H9 (cell line): ENCODE data around the gene NUDT9. TPM values are rescaled to one million over a fixed set of nuclear protein-coding genes. Genes with fewer than 3 reads are reported as not detected.

Experiments used
- DNase-seq: peaks from one replicate; pipeline ENCODE4 v3.0.0-alpha.2; 2017
- H2AFZ ChIP-seq: one replicate; pipeline ENCODE4 v1.6.1; 2013; ENCODE audit warnings: mild to moderate bottlenecking, low read length, control low read depth, moderate library complexity
- H2AK5ac ChIP-seq: 2 replicates; pipeline ENCODE4 v1.6.1; 2013; ENCODE audit warnings: low read length, control low read depth, mixed read lengths; ENCODE audit not compliant: insufficient read length
- H2BK120ac ChIP-seq: one replicate; pipeline ENCODE4 v1.6.1; 2013; ENCODE audit warnings: low read depth, mild to moderate bottlenecking, low read length, control low read depth, inconsistent platforms; ENCODE audit not compliant: poor library complexity, severe bottlenecking
- H2BK12ac ChIP-seq: 2 replicates; pipeline ENCODE4 v1.6.1; 2013; ENCODE audit warnings: low read length, control low read depth, mixed read lengths, low read depth; ENCODE audit not compliant: insufficient read length
- H2BK15ac ChIP-seq: 2 replicates; pipeline ENCODE4 v1.6.1; 2013; ENCODE audit warnings: low read depth, low read length, control low read depth
- H2BK20ac ChIP-seq: one replicate; pipeline ENCODE4 v1.6.1; 2013; ENCODE audit warnings: low read depth, mild to moderate bottlenecking, low read length, control low read depth, inconsistent platforms; ENCODE audit not compliant: poor library complexity, severe bottlenecking
- H2BK5ac ChIP-seq: 2 replicates; pipeline ENCODE4 v1.6.1; 2013; ENCODE audit warnings: low read length, control low read depth, mixed read lengths; ENCODE audit not compliant: insufficient read length
- H3K14ac ChIP-seq: 2 replicates; pipeline ENCODE4 v1.6.1; 2013; ENCODE audit warnings: low read length, control low read depth; ENCODE audit not compliant: insufficient read depth
- H3K18ac ChIP-seq: 2 replicates; pipeline ENCODE4 v1.6.1; 2013; ENCODE audit warnings: low read depth, mild to moderate bottlenecking, mixed read lengths, low read length, control low read depth; ENCODE audit not compliant: insufficient read length
- H3K23ac ChIP-seq: 2 replicates; pipeline ENCODE4 v1.6.1; 2013; ENCODE audit warnings: low read length, control low read depth, mixed read lengths, low read depth; ENCODE audit not compliant: insufficient read length
- H3K23me2 ChIP-seq: 2 replicates; pipeline ENCODE4 v1.6.1; 2013; ENCODE audit warnings: low read depth, mild to moderate bottlenecking, mixed read lengths, low read length, control low read depth; ENCODE audit not compliant: insufficient read length, poor library complexity, severe bottlenecking
- H3K27ac ChIP-seq: 2 replicates; pipeline ENCODE4 v1.5.1; 2013; ENCODE audit warnings: low read length, control low read depth, mixed read lengths, low read depth; ENCODE audit not compliant: insufficient read length
- H3K27me3 ChIP-seq: 2 replicates; pipeline ENCODE4 v1.6.1; 2013; ENCODE audit warnings: low read length, control low read depth, inconsistent platforms; ENCODE audit not compliant: insufficient read depth
- H3K4ac ChIP-seq: 2 replicates; pipeline ENCODE4 v1.6.1; 2013; ENCODE audit warnings: low read depth, mild to moderate bottlenecking, control low read depth, inconsistent platforms, low read length, moderate library complexity
- H3K4me1 ChIP-seq: 2 replicates; pipeline ENCODE4 v1.6.1; 2013; ENCODE audit warnings: low read length, control low read depth, inconsistent platforms; ENCODE audit not compliant: insufficient read depth
- H3K4me2 ChIP-seq: 2 replicates; pipeline ENCODE4 v1.6.1; 2013; ENCODE audit warnings: low read length, control low read depth, mixed read lengths; ENCODE audit not compliant: insufficient read length, insufficient read depth
- H3K56ac ChIP-seq: 2 replicates; pipeline ENCODE4 v1.6.1; 2013; ENCODE audit warnings: low read depth, mild to moderate bottlenecking, mixed read lengths, low read length, control low read depth; ENCODE audit not compliant: insufficient read length
- H3K79me1 ChIP-seq: 2 replicates; pipeline ENCODE4 v1.6.1; 2013; ENCODE audit warnings: low read depth, mild to moderate bottlenecking, moderate library complexity, low read length, control low read depth, inconsistent platforms; ENCODE audit not compliant: insufficient read depth, poor library complexity, severe bottlenecking
- H3K79me2 ChIP-seq: 2 replicates; pipeline ENCODE4 v1.6.1; 2013; ENCODE audit warnings: low read length, control low read depth, inconsistent platforms; ENCODE audit not compliant: insufficient read depth
- H3K9ac ChIP-seq: 2 replicates; pipeline ENCODE4 v1.6.1; 2013; ENCODE audit warnings: low read length, control low read depth, mixed read lengths; ENCODE audit not compliant: insufficient read length; ENCODE audit errors: extremely low read depth
- H3K9me3 ChIP-seq: one replicate; pipeline ENCODE4 v1.6.1; 2013; ENCODE audit warnings: low read depth, low read length, inconsistent platforms; ENCODE audit not compliant: control insufficient read depth
- H3T11ph ChIP-seq: one replicate; pipeline ENCODE4 v1.6.1; 2013; ENCODE audit warnings: mild to moderate bottlenecking, low read length, control low read depth, inconsistent platforms
- H4K20me1 ChIP-seq: one replicate; pipeline ENCODE4 v1.6.1; 2013; ENCODE audit not compliant: control insufficient read depth, insufficient read length, insufficient read depth
- H4K5ac ChIP-seq: 2 replicates; pipeline ENCODE4 v1.6.1; 2013; ENCODE audit warnings: low read depth, mild to moderate bottlenecking, mixed read lengths, low read length, control low read depth; ENCODE audit not compliant: insufficient read length
- H4K8ac ChIP-seq: replicated peaks from 2 replicates; pipeline ENCODE4 v1.6.1; 2013; ENCODE audit warnings: low read length, control low read depth, mixed read lengths, low read depth; ENCODE audit not compliant: insufficient read length
- H4K91ac ChIP-seq: 2 replicates; pipeline ENCODE4 v1.6.1; 2013; ENCODE audit warnings: low read depth, mild to moderate bottlenecking, moderate library complexity, mixed read lengths, low read length, control low read depth; ENCODE audit not compliant: insufficient read length
- H3K27ac Mint-ChIP-seq, 3 experiments: 2 replicates in 2 of 3; 3 replicates in 1 of 3; pipeline ENCODE4 v1.8.0; 2020 to 2021; ENCODE audit warnings: mixed read lengths in 3 of 3, mild to moderate bottlenecking in 1 of 3, moderate library complexity in 1 of 3
- H3K27me3 Mint-ChIP-seq: 2 replicates; pipeline ENCODE4 v1.8.0; 2021; ENCODE audit warnings: low read depth, mild to moderate bottlenecking, moderate library complexity, mixed read lengths
- H3K36me3 Mint-ChIP-seq, 3 experiments: 2 replicates in 2 of 3; 3 replicates in 1 of 3; pipeline ENCODE4 v1.8.0; 2020 to 2021; ENCODE audit warnings: low read depth in 3 of 3, mixed read lengths in 3 of 3; ENCODE audit not compliant: insufficient read depth in 1 of 3
- H3K4me1 Mint-ChIP-seq, 2 experiments: 2 replicates each; pipeline ENCODE4 v1.8.0; 2020; ENCODE audit warnings: mixed read lengths in 2 of 2
- H3K4me3 Mint-ChIP-seq, 2 experiments: 2 replicates in 1 of 2; 3 replicates in 1 of 2; pipeline ENCODE4 v1.8.0; 2020 to 2021; ENCODE audit warnings: mild to moderate bottlenecking in 2 of 2, mixed read lengths in 2 of 2, moderate library complexity in 1 of 2
- H3K9me3 Mint-ChIP-seq, 2 experiments: 2 replicates in 1 of 2; 3 replicates in 1 of 2; pipeline ENCODE4 v1.8.0; 2020; ENCODE audit warnings: mild to moderate bottlenecking in 2 of 2, mixed read lengths in 2 of 2, moderate library complexity in 1 of 2
- WGBS: extraction: QIAGEN DNeasy Blood & Tissue Kit; methylation state at CpG from one replicate; pipeline ENCODE4 v1.1.7; 2013; ENCODE audit warnings: missing lambda C conversion rate, low lambda C conversion rate, mixed read lengths; ENCODE audit not compliant: insufficient read length; ENCODE audit errors: extremely low coverage; 5-methylcytosine and 5-hydroxymethylcytosine counted together
- total RNA-seq: library from RNA; stranded (reverse); gene quantifications from 2 replicates; pipeline ENCODE4 v1.2.1, GENCODE V29; 2021
- TF ChIP-seq, protein P1 (sequence below): fragments of 200-600 bp; sonication (generic); conservative IDR thresholded peaks from 3 replicates; pipeline ENCODE4 v1.8.0; 2021; ENCODE audit warnings: antibody characterized with exemption, mild to moderate bottlenecking

NUDT9 gene
- total RNA-seq, 1 experiment from 2014 or later = 28.5 TPM

DNA sequence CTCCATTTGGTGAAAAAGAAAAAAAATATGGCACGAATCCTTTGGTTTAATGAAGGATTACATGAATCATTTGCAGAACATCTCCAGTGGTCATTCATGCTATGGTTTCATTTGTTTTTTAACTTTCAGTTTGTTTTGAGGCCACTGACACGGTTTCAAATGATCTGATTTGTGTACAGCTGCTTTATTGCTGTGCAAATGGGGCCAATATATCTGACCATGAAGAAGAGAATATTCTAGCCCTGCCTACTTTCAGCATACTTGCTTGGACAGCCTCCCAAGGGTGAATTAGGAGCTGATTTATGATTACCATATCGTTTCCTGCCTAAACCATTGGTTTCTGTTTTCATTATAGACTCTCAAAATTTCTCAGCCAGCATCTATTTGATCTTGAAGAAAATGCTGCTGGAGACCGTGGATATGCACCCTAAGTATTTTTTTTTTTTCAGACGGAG is 76.1 kb downstream of the NUDT9 start:
- no peak overlapping the region for H2BK120ac ChIP-seq
- H2BK5ac ChIP-seq = no peak overlapping the region
- TF ChIP-seq, protein P1, sequence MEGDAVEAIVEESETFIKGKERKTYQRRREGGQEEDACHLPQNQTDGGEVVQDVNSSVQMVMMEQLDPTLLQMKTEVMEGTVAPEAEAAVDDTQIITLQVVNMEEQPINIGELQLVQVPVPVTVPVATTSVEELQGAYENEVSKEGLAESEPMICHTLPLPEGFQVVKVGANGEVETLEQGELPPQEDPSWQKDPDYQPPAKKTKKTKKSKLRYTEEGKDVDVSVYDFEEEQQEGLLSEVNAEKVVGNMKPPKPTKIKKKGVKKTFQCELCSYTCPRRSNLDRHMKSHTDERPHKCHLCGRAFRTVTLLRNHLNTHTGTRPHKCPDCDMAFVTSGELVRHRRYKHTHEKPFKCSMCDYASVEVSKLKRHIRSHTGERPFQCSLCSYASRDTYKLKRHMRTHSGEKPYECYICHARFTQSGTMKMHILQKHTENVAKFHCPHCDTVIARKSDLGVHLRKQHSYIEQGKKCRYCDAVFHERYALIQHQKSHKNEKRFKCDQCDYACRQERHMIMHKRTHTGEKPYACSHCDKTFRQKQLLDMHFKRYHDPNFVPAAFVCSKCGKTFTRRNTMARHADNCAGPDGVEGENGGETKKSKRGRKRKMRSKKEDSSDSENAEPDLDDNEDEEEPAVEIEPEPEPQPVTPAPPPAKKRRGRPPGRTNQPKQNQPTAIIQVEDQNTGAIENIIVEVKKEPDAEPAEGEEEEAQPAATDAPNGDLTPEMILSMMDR = no peak
- Mint-ChIP-seq H3K27me3 (no peaks in the 10 kb centered on the region), H3K4me3 (no peak overlapping the region), H3K36me3 (peaks cover 0 to 2% (median 0%) of the 10 kb centered on the region in 3 experiments; a peak in 2 of 7 replicates), H3K4me1 (no peaks in the 10 kb centered on the region), H3K27ac (no peak overlapping the region), H3K9me3 (no peaks in the 10 kb centered on the region)
- no peaks in the 10 kb centered on the region for H3K79me1 ChIP-seq
- H3K18ac ChIP-seq = no peak overlapping the region
- no CpG with 5 or more reads among the region's 5 CpGs for WGBS
- H2AK5ac ChIP-seq = no peak overlapping the region
- H3K79me2 ChIP-seq = no peaks in the 10 kb centered on the region
- H4K5ac ChIP-seq = no peak overlapping the region
- H3K56ac ChIP-seq = no peak overlapping the region
- H3K4ac ChIP-seq = no peak overlapping the region
- H4K91ac ChIP-seq = no peak overlapping the region
- H3K27me3 ChIP-seq = no peaks in the 10 kb centered on the region; the same call in 1 of the 2 replicates
- no peak overlapping the region for H3K14ac ChIP-seq
- H2BK15ac ChIP-seq = no peak overlapping the region
- no peak overlapping the region for H3K4me2 ChIP-seq
- no peaks in the 10 kb centered on the region for H3K23me2 ChIP-seq
- no peak overlapping the region for H3K9ac ChIP-seq
- H2BK12ac ChIP-seq = no peak overlapping the region
- no peak overlapping the region for H3T11ph ChIP-seq
- no peak overlapping the region for H2BK20ac ChIP-seq
- no peaks in the 10 kb centered on the region for H3K9me3 ChIP-seq
- H3K27ac ChIP-seq = no peak overlapping the region
- no peak overlapping the region for H4K8ac ChIP-seq
- DNase-seq = no peak
- H2AFZ ChIP-seq = no peak overlapping the region
- H3K4me1 ChIP-seq = no peaks in the 10 kb centered on the region
- H4K20me1 ChIP-seq = no peaks in the 10 kb centered on the region
- no peak overlapping the region for H3K23ac ChIP-seq
